ENCODE measurements around the gene ACOXL.
"Not testable (repeated sequence)": the region's sequence is repeated elsewhere in the genome, so short reads cannot be mapped to it uniquely, and the experiment has no call there.

Gene ACOXL

DNA sequence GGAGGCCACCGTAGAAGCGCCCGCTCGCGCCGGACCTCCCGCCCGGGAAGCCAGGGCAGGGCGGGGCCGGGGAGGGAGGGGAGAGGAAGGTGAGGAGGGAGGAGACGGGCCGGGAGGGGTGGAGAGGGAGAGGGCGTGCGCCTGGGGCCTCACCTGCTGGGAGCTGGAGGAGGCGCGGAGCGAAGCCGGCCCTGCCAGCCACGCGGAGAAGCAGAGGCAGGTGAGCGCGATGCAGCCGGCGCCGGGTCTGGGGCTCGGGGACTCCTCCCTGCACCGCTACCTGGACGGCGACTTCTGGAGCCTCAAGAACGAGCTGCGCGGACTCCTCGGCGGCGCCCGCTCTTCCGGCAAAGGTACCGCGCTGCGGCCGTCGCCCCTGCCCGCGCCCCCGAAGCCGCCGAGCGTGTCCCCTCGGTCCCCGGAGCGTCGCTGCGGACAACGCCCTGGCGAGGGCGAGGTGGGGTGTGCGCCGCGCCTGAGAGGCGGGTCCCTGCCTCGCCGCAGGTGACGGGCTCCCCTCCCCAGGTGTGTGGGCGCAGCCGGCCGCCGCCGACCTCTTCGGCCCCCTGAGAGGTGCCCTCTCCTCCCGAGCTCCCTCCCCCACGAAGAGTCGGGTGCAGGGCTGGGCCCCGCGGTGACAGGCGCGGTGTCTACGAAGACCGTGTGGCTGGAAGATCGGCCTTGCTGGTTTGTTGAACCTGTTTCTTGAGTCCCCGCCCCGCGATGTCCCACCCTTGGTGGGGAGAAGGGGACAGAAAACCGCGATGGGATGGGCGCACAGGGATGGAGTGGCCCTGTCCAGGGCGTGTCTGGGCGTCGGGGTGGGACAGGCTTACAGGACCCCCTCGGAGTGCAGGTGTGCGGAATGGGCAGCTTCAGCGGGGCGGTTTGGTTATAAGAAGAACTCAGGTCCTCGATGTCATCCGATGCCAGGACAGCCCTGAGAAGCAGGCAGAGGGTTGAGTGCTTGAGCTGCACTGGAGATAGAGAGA is at the start of gene ACOXL:
Gene ACOXL, plus strand, starts transcription at position 152 of the 992 bp plus-strand sequence. CDS start 35,817 bp downstream, outside the sequence.
- DNase-seq: peak; percentile 22

DNA sequence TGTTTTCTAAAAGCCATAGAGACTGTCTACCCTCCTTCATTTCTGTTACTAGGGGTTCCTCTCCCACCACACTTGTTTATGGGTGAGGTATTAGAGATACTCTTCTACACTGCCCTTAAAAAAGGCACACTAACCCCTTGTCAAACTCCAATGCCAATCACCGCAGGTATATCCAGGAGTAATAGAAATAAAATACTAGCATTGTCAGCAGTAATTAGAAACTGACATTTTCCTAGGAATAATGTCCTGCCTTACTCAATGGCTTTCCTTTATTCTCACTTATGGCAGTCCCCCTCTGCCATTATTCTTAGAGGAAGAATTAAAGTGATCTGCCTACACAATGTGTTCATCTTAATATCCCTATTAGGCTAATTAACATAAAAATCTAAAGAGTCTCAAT is 49.5 kb upstream of the ACOXL start:
- no peak for DNase-seq

DNA sequence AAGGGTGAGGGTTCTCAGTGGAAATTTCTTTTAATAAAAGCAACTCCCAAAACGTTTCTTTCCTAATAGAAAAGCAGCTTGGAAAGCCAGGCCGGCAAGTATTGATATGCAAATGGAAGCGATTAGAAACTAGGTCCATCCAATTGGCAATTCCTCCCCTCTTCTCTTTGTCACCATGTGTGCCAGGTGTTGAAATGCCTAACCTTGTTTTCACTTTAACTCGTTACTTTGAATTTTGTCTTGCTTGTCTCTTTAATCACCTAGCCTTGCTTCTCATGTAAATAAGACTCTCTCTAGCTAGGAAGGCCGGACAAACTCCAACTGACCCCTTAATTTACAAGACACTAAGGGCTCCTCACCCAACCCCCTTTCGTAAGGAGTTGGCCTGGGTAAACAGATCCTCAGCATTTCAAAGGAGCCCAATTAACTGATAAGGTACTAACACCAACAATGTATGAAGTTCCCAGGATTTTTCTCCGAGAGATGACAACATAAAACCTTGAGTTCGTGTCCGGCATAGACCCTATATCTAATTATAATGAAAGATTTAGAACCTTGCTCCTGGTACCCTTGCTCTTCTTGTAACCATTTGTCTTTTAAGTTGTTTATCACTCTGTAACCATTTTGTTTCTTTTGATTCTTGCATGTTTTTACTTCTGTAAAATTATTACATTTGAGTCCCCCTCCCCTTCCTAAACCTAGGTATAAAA is 44.4 kb upstream of the ACOXL start:
- not testable (repeated sequence) for DNase-seq

DNA sequence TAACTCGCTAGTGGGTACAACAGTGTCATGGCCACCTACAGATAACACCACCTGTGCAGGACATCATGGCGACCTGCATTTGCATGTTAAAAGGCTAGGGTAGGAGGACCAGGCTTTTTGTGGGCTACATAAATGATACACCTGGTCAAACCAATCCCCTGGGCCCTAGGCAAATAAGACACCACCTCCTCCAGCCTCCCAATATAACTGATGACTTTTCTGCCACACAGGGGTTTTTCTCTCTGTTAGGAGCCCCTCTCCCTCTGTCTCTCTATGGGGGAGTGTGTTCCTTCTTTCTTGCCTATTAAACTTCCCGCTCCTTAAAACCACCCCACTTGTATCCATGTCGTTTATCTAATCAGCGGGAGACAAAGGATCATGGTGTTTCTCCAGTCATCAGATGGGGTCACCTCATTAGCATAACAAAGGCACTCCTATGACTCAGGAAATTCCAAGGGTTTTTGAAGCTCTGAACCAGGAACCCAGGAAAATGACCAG is 43.7 kb upstream of the ACOXL start:
- DNase-seq: no peak

DNA sequence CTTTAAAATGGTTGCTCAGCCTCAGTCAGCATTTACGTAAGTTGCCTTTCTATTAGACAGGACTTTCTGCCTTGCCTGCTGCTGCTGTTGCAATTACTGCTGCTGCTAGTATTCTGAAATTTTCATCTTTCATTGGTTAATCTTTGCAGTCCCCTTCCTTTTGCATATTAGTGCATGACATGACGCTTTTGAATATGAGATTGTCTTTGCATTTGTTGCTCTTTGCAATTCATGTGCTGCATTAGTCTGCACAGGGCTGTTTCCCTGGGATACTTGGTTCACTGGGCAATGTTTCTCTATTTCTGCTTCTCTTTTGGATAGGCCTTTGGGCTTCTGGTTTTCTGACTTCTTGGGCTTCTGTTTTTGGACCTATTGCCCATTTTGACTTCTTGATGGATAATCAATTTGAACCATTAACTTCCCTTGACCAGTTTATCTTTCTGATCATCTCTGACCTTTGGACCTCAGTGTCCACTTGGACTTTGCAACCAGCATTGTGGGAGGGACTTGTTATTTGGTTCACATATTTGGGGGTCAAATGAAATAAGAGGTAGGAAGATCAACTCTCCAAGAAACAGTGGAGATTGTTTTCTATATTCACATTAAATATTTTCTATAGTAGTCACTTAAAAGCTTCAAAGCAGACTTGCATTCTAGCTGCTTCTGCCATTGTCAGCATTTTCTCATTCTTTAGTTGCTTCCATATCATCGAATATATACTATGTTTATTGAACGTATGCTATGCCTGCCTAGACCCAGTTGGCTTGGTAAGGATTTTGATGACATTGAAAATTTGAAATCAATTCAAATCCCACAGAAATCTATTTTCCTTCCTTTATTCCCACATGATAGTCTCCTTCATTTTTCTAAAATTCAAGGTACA is 42.0 kb upstream of the ACOXL start:
- DNase-seq: no peak

DNA sequence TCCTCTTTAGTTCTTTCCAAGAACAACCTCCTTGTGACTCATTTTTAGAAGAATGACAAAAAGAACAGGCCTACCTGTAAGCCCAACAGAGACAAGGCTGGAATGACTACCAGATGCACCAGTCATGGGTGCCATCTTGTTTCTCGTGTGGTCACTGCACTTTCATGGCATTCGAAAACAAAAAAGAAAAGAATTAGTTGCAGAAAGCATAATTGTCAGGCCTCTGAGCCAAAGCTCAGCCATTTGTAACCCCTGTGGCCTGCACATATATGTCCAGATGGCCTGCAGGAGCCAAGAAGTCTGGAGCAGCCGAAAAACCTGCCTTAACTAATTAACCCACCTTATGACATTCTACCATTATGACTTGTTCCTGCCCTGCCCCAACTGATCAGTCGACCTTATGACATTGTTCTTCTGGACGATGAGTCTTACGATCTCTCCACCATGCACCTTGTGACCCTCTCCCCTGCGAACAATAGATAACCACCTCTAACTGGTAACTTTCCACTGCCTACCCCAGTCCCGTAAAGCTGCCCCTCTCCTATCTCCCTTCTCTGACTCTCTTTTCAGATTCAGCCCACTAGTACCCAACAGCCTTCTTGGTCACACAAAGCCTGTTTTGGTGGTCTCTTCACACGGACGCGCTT is 40.6 kb upstream of the ACOXL start:
- DNase-seq: no peak

DNA sequence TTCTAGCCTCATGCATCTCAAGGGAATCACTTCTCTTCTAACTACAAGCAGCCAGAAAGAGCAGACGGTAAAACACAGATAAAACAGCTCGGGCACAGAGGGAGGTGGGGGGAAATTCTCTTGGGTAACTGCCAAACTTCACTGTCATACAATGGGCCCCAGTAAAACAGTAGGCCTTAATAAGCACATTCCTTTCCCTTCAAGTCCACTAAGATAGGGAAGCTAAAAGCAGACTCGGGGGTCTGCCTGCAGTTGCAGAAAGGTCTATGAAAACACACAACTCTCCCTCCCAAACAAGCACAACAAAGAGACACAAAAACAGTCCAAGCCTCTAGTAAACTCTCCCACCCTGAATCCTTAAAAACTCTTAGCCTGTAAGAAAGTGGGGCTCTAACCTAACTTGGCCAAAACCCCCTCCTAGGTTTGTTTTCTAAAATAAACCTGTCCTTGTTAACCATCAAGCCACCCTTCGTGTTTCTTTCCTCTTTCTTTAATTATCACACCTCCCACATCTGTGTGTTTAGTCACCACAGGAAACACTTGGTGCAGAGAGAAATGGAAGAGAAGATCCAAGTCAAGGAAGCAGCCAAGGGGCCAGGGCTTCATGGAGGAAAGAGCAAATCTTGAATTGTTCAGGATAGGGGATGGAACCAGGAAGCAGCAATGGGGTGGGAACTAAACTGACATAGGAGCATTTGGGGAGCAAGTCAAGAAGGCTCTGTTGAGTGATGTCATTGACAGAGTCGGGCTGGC is 37.1 kb upstream of the ACOXL start:
- DNase-seq: not testable (repeated sequence)

DNA sequence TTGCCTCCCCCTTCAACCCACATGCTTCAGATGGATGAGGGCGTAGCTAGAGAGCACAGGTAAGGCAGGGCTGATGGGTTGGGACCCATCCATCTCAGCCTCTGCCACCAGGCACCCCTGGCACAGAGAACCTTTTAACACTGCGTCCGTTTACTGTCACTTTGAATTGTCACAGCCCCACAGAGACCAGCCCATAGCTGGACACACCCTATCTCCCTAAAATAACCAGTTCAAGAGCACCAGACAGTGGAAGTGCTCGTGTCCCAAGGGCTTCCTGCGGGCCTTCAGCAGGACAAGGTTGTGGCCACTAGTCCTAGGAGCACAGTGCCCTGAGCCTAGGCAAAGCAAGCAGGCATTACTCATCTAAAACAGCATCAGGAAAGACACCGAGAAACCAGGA is 34.1 kb upstream of the ACOXL start:
- not testable (repeated sequence) for DNase-seq

DNA sequence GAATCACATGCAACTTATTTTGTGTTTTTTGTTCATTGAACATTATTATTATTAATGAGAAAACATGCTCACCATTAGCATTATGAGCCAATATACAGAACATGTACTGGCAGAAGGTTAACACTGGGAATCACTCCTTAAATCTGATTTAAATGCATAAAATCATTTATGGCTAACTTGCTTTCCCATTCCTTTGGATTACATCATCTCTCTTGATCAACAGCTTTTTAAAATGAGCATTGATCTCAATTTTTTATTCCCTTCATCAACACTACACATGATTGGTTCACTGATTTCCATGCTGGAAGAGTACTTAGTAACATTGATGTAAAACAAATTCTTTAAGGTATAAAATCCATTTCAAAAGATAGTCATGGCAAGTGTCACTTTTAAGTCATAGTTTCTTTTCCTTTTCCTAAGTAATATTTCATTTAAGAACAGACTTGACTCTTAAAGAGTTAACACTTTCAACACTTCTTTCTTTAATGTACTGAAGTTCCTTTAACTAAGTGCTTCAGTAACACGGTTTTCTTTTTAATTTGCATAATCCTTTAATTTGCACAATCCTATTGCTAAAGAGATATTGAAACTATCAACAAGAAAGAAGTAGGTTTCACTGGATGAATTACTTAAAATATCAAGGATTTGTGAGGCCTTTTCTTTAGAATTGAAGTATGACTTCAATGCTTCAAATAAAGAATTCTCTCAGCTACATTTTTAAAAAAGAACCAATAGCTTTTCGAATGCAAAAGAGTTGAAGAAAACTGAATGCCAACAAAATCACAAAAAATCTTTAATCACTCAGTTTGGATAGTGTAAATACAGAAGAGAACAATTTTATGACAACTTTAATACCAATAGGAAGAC is 29.6 kb upstream of the ACOXL start:
- no peak for DNase-seq

DNA sequence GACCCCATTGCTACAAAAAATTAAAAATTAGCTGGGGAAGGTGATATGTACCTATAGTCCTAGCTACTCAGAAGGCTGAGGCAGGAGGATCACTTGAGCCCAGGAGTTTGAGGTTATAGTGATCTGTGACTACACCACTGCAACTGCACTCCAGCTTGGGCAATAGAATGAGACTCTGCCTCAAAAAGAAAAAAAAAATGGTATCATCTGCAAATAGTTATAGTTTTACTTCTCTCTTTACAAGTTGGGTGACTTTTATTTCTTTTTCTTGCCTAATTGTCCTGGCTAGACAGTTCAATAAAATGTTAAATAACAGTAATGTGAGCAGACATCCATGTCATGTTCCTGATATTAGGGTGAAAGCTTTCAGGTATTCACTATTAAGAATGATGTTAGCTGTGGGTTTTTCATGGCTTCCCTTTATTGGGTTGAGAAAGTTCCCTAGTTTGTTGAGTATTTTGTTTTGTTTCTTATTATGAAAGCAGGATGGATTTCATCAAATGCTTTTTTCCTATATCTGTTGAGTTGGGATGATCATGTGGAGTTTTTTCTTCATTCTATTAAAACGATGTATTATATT is 24.9 kb upstream of the ACOXL start:
- no peak for DNase-seq

DNA sequence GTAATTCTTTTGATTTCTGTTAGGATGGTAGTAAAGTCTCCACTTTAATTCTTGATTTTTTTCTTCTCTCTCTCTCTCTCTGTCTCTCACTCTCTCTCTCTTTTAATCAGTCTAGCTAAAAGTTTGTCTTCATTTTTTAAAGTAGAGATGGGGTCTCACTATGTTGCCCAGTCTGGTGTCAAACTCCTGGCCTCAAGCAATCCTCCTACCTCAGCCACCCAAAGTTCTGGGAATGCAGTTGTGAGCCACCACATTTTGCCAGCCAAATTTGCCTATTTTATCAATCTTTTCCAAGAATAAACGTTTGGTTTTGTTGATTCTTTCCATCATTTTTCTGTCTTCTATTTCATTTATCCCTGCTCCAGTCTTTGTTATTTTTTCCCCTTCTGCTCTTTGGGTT is 23.9 kb upstream of the ACOXL start:
- no peak for DNase-seq

DNA sequence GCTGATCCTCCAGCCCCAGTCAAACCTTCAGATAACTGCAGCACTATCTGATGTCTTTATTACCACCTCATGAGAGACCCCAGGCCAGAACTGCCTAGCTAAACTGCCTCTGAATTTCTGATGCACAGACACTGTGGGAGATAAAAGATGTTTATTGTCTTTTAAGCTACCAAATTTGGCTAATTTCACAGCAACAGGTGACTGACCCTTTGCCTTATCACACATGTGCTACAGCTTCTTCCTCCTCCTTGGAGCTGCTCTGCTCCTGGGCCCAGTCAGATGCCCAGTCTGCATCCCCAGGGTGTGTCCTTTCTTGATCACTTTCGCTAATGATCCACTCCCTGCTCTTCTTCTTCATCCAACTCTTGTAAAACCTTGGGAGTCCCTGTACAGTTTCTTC is 19.6 kb upstream of the ACOXL start:
- DNase-seq: no peak

DNA sequence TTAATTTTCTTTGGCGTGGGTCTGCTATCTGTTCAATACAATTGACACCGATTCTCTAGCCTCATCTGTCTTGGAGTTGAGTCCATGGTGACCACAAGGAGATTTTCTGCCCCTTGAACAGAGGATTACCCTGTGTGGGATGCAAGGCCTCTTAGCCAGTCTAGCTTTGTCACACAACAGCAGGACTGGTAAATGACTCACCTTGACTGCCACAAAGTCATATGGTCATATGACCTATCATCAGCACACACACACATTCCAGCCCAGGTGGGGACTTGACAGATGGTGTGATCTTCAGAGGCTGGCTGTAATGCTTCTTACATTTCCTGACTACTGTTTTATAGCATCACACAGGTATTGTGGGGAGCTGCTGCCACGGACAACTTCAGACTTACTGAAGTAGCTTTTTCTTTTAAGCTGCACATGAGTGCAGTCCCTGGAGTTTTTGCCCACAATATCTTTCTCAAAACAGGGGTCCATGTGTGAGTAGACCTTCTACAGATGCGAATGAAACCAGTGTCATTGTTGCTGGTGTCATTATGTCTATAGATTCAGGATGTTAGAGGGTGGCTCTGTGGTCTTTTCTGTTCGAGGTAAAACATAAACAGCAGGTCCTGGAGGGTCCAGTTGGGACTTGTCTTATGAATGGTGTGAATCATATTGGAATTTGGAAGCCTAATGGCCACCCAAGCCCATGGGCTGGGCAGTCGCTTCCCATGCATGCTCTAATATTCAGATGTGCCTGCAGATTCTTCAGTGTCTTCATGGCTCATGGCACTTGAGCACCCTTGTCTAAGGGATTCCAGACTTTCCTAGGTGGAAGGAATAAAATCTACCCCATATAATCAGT is 18.6 kb upstream of the ACOXL start:
- no peak for DNase-seq

DNA sequence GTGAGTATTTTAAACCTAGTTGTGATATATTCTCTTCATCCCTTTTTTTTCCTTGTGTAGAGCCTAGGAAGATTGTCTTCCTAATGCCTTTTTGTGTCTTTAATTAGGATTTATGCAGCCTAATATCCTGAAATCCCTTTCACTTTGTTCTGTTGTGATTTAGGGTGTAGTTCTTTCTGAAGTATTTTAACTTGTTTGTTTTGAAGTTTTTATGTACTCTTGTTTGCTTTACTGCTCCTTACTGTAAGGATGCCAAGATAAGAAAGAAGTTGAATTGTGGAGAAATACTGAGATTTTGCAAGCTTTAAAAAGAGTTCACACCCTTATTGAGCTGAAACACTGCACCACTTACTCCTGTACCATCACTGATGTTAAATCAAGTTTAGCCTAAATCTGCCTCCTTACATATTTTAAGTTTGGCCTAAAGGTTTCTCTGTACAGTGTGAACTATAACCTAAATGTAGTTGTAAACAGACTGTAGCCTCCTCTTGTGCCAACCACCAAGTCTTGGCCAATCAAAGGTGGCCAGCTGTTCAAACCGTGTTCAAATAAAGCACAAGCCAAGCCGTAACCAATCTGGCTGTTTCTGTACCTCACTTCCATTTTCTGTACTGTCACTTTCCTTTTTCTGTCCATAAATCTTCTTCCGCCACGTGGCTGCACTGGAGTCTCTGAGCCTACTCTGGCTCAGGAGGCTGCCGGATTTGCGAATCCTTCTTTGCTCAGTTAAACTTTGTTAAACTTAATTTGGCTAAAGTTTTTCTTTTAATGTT is 17.7 kb upstream of the ACOXL start:
- DNase-seq: no peak

DNA sequence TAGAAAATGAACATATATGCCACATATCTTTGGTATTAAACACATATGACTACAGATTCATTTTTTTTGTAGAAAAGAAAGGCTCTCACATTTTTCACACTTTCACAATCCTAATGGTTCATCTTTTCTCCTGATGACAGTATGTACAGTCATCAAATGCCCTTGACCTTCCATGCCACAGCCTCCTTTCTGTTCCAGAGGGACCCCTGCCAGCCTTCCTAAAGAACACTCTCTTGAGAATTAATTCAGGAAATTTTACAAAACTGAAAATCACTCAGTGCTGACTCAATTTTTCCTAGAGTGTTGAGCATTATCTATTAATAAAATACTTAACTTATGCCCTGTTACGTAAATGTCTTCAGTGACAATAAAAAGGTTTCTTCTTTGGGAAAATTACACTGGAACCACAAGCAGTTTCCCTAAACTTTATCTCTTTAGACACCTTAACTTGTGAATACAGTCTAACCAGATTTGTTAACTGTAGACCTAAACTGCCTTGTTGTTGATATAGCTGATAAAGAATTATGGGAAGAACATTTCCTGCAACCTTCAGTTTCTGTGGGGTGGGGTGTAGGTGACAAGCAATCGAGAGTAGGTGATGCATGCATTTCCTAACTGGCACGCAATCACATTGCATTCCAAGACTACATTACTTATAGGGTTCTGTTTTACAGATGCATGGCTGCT is 15.3 kb upstream of the ACOXL start:
- DNase-seq: no peak

DNA sequence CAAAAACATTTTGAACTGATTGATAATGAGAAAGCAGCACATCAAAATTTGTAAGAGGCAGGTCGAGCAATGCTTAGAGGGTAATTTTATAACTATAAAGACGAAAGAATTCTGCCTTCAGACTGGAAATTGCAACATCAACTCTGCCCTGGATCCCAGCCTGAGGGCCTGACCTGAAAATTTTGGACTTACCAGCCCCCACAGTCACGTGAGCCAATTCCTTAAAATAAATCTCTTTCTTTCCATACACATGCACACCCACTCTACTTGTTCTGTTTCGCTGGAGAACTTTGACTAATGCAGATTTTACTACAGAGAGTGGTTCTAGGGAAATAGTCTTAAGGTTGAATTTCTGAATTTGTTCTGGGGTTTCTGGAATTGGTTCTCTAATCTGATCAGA is 14.6 kb upstream of the ACOXL start:
- DNase-seq: no peak

DNA sequence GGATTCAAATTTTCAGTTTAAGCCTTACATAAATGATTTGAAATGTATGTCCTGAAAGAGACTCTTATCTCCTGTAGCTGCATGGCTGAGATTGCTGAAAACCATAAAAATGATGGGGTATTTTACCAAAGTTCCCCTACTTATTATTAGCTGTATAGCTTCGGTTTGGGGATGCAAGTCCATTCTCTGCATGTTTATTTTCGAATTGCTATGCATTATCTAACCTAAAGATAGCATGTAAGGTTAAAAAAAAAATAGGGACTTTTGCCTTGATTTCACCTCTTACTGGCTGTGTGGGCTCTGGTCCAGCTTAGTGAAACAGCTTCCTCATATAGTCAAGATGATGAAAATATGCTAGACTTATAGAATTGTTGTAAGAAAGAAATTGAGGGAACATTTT is 14.0 kb upstream of the ACOXL start:
- DNase-seq: no peak

DNA sequence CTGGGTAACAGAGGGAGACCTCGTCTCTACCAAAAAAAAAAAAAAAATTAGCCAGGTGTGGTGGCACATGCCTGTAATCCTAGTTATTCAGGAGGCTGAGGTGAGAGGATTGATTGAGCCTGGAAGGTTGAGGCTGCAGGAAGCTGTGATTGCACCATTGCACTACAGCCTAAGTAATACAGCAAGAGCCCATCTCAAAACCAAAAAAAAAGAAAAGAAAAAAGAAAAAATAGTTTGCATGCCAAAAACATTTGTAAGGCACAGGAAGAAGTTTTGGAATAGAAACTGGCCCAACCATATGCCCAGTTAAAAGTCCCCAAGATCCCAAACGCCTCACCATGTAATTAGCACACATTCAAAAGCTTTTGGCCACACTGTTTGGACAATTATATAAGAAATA is 13.4 kb upstream of the ACOXL start:
- no peak for DNase-seq
